Measurements from ENCODE around the gene SEMA4C.

The SEMA4C gene, protein sequence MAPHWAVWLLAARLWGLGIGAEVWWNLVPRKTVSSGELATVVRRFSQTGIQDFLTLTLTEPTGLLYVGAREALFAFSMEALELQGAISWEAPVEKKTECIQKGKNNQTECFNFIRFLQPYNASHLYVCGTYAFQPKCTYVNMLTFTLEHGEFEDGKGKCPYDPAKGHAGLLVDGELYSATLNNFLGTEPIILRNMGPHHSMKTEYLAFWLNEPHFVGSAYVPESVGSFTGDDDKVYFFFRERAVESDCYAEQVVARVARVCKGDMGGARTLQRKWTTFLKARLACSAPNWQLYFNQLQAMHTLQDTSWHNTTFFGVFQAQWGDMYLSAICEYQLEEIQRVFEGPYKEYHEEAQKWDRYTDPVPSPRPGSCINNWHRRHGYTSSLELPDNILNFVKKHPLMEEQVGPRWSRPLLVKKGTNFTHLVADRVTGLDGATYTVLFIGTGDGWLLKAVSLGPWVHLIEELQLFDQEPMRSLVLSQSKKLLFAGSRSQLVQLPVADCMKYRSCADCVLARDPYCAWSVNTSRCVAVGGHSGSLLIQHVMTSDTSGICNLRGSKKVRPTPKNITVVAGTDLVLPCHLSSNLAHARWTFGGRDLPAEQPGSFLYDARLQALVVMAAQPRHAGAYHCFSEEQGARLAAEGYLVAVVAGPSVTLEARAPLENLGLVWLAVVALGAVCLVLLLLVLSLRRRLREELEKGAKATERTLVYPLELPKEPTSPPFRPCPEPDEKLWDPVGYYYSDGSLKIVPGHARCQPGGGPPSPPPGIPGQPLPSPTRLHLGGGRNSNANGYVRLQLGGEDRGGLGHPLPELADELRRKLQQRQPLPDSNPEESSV

DNA sequence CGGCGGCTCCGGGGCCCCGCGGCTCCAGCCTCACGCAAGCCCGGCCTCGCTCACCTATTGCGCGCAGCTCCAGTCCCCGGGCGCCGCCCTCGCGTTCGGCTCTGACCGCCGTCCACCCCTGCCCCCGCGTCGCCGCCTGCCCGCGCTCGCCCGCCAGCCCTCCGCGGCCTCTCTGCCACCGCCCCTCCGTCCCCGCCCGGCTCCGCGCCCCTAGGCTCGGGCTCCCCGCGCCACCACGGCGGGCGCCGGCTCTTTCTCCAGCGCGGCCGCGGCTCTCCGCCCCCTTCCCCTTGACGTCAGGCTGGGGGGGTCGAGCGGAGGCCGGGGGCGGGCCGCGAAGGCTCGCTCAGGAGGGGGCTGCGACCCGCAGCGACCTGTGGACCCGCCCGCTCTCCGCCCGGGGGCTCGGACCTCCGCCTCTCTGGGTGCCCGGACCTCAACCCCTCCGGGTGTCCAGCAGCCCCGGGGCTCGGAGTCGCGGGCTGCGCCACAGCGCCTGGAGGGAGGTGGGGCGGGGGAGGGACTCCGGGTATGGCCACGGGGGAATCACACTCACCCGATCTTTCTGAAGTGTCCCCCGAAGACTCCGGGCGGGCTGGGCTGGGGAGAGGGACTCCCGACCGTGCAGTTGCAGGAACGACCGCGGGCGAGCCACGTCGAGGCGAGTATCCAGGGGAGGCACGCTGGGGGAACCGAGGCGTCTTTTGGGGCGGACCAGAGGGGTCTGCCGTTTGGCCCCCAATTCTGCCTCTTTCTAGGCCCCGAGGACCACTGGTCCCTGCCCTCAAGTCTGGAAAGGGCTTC is at the start of gene SEMA4C:
Gene SEMA4C (minus strand): TSS at position 259 of the 804 bp plus-strand sequence. CDS start 2,194 bp downstream, outside the sequence.
- DNase-seq (ENCODE audit: low spot score), result peak; percentile 77

DNA sequence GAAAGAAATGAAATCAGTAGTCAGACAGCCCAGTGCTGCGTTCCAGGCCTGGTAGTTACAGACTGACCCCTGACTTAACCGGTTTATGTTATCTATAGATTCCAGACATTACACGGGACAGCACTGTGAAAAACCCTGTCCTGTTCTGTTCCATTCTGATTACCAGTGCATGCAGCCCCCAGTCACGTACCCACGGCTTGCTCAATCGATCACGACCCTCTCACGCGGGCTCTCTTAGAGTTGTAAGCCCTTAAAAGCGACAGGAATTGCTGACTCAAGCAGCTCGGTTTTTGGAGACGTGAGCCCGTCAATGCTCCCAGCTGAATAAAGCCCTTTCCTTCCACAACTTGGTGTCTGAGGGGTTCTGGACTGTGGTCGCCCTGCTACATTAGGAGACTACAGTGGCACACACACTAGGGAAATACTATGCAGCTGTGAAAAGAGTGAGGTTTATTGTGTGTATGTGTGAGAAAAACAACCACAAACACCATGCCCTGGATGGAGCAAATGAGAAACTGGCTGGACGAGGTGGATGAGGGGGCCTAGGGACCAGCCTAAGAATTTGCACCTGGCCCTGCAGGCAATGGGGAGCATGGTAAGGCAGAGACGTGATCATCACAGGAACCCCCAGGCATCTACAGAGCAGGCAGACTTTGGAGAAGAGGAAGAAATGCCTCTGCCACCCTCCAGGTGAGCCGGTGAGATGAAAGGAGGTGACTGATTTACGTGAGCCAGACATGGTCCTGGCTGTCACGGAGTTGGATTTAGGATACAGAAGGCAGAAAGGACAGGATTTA is 49.1 kb upstream of the SEMA4C start:
- DNase-seq (ENCODE audit: low spot score), result no peak

DNA sequence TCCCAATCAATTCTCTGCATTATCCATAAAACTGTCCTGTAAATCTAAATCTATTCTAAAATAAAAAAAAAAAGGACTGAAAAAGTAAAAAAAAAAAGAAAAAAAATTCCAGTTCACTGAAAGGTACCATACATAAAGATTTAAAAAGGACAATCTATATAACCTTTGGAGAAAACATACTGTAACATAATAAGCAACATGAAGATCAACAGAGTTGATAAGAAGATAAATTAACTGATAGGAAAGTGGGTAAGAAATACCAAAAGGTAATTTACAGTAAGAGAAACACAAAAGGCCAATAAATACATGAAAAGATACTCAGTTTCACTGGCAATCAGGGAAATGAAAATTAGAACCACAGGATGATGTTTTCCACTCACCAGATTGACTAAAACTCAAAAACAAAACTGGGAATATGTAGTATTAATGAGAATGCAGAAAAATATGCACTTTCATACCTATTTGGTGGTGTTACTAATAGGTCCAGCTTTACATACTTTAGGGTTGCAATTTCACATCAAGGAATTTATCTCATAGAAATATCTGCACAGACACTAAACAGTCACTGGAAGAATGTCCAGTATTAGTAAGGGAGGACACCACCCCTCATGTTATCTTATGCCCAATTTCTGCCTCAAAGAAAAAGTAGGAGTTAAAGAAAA is 48.3 kb upstream of the SEMA4C start:
- DNase-seq (ENCODE audit: low spot score), result no peak

DNA sequence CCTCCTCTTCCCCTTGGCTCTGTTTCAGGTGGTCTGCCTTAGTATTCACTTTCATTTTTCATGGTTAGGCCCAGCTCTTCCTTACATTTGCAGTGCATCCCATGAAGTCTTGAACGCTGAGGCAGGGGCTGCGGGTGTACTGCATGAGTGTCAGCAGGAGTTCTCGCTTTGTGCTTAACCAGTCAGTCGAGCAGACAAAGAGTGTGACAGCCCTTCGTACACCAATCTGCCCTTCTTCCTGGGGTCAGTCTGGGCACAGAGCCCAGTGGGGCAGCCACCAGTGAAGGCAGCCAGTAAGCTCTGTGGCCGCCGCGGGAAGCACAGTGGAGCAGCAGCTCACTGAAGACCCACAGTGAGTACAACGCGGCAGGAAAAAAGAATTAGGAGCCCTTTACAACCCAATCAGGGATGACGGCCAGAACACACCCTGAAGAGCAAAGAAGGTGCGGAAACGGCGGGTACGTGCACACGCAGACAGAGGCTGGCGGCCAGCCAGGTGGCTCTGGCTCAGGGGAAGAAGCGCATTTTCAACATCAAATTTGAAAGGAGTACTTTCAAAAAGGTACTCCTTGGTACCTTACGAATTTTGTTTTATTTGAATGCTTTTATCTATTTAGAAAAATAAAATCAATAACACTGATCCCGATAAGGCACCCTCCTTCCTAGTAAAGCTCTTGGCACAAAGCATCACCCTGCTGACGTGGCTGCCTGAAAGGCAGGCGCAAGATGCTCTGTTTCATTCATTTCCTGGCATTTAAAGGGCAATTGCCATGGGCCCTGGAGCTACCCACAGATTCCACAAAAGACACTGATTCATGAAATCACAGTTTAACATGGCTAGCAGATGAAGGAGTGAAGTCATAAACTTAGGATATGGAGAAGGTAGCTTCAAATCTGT is 47.0 kb upstream of the SEMA4C start:
- no peak for DNase-seq (ENCODE audit: low spot score)

GRCh38 chr2:96916156-96916630 is 46.3 kb upstream of the SEMA4C start:
- DNase-seq (ENCODE audit: low spot score), result no peak

GRCh38 chr2:96914332-96914731 is 44.5 kb upstream of the SEMA4C start:
- no peak for DNase-seq (ENCODE audit: low spot score)

- no peak for DNase-seq (ENCODE audit: low spot score)
These were observed 43.7 kb upstream of the SEMA4C start for GRCh38 chr2:96913398-96914202.

GRCh38 chr2:96913117-96913397 is 43.2 kb upstream of the SEMA4C start:
- DNase-seq (ENCODE audit: low spot score), result no peak

DNA sequence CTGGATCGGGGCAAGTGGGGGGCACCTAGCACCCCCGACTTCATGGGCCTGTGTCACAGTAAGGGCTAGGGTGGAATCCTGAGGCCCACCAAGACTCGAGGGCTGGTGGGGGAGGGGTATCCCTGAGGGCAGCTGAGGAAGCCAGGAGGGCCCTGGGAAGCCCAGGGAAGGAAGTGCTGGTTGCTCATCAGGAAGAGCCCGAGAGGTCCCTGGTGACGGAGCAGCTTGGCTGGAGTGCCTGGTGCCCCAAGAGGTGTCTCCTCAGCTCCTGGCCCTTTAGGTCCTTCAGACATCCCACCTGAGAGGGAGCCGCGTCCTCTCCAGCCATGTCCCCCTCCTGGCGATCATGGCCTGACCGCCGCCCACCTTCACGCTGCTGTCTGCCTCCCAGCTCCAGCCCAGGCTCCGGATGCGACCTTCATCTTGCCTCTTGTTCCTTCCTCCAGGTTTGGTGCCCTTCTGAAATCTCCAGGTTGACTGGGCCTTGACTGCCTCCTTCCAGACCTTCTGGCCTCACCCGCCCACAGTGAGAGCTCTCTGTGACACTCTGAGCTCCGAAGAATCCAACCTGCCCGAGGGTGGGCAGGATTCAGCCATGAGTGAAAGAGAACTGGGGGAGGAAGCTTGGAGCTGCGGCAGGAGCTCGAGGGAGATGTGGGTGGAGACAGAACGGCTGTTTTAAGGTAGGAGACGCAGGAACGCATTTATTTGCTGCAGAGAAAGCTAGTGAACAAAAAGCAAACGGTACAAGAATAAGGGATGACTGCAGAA is 42.7 kb upstream of the SEMA4C start:
- no peak for DNase-seq (ENCODE audit: low spot score)

DNA sequence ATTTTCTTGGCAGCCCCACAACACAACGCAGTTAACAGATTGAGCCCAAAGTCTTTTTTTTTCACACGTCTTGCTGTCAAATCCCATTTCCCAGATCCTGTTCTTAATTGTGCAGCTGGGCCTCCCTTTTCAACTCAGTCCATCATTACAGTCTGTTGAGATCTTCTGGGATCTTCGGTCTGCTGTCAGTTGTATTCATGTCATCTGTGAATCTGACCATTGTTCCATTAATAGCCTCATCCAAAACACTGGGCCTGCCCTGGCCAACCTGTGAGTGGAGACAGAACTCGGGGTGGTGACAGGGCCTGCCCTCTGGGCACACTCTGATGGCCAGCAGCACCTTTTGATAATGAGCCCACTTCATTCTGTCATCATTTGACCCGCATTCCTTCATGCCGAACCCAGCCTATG is 39.7 kb upstream of the SEMA4C start:
- no peak for DNase-seq (ENCODE audit: low spot score)

GRCh38 chr2:96907115-96908041 is 37.5 kb upstream of the SEMA4C start:
- no peak for DNase-seq (ENCODE audit: low spot score)

DNA sequence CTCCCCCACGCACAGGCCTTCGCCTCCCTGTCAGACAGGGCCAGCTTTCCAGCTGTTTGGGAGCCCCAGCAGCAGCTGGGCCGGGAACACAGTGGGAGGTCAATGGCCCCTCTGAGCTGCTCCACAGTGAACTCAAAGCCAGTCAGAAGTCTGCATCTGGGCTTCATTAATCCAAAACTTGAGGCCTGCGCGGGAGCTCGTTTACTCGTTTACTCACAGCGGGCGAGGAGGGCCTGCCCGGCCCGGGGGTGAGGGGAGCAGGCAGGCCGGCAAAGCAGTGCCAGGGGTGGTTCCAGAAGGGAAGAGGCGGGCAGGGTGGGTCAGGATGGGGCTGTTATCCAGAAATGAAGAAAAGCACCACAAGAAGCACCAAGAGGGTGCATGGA is 36.8 kb upstream of the SEMA4C start:
- DNase-seq (ENCODE audit: low spot score), result no peak

DNA sequence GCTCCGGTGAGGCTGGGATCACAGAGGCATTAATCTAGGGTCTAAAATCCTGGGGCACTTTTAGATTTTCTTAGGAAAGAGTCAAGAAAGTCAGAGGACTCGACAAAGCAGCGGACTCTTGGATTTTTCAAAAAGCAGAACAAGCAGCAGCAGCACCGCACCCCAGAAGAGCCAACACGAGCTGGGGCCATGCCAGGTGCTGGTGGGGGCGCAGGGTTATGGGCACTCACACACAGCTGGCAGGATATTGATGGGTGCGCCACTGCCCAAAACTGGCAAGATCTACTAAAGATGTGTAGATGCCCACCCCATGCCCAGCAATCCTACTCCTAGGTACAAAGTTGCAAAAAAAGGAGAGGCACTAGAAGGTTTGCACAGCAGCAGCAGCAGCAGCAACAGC is 33.9 kb upstream of the SEMA4C start:
- no peak for DNase-seq (ENCODE audit: low spot score)

DNA sequence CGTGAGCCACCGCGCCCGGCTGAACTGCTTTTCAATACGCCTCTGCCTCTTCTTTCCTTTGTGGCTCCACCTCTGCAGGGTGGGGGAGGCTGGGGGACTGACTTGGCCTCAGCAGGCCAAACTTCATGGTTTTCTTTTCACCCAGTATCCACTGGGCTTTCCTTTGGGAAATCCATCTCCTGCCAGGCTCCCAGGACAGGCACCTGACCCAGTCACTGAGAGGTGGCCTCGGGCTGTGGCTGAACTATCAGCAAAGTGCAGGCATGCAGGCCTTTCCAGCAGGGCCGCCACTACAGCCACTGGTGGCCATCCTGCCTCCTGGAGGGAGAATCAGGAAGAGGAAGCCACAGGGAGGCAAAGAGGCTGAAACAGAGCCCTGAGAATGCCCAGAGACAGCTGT is 33.4 kb upstream of the SEMA4C start:
- peak; percentile 49 for DNase-seq (ENCODE audit: low spot score)

GRCh38 chr2:96900237-96900636 is 30.4 kb upstream of the SEMA4C start:
- DNase-seq (ENCODE audit: low spot score), result no peak

GRCh38 chr2:96899413-96899741 is 29.5 kb upstream of the SEMA4C start:
- no peak for DNase-seq (ENCODE audit: low spot score)

- DNase-seq (ENCODE audit: low spot score), result no peak
These were observed 28.9 kb upstream of the SEMA4C start for GRCh38 chr2:96898641-96899412.

Measured in HuH-7 (cell line).